Occipital lobe (tissue), 2 donors: ENCODE results near the gene NES. TPM values are rescaled to one million over a fixed set of nuclear protein-coding genes. Genes with fewer than 3 reads are reported as not detected.

Experiments used
- DNase-seq: peaks from one replicate; lab custom pipeline; 2025; lab: John Stamatoyannopoulos, UW
- total RNA-seq: library from RNA; depleted of rRNA; stranded (reverse); fragments of >200 nt; gene quantifications from one replicate; pipeline ENCODE4 v1.2.3, GENCODE V29; 2014

NES gene, protein sequence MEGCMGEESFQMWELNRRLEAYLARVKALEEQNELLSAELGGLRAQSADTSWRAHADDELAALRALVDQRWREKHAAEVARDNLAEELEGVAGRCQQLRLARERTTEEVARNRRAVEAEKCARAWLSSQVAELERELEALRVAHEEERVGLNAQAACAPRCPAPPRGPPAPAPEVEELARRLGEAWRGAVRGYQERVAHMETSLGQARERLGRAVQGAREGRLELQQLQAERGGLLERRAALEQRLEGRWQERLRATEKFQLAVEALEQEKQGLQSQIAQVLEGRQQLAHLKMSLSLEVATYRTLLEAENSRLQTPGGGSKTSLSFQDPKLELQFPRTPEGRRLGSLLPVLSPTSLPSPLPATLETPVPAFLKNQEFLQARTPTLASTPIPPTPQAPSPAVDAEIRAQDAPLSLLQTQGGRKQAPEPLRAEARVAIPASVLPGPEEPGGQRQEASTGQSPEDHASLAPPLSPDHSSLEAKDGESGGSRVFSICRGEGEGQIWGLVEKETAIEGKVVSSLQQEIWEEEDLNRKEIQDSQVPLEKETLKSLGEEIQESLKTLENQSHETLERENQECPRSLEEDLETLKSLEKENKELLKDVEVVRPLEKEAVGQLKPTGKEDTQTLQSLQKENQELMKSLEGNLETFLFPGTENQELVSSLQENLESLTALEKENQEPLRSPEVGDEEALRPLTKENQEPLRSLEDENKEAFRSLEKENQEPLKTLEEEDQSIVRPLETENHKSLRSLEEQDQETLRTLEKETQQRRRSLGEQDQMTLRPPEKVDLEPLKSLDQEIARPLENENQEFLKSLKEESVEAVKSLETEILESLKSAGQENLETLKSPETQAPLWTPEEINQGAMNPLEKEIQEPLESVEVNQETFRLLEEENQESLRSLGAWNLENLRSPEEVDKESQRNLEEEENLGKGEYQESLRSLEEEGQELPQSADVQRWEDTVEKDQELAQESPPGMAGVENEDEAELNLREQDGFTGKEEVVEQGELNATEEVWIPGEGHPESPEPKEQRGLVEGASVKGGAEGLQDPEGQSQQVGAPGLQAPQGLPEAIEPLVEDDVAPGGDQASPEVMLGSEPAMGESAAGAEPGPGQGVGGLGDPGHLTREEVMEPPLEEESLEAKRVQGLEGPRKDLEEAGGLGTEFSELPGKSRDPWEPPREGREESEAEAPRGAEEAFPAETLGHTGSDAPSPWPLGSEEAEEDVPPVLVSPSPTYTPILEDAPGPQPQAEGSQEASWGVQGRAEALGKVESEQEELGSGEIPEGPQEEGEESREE (N-terminal part only)
- total RNA-seq: 24.0 TPM

DNA sequence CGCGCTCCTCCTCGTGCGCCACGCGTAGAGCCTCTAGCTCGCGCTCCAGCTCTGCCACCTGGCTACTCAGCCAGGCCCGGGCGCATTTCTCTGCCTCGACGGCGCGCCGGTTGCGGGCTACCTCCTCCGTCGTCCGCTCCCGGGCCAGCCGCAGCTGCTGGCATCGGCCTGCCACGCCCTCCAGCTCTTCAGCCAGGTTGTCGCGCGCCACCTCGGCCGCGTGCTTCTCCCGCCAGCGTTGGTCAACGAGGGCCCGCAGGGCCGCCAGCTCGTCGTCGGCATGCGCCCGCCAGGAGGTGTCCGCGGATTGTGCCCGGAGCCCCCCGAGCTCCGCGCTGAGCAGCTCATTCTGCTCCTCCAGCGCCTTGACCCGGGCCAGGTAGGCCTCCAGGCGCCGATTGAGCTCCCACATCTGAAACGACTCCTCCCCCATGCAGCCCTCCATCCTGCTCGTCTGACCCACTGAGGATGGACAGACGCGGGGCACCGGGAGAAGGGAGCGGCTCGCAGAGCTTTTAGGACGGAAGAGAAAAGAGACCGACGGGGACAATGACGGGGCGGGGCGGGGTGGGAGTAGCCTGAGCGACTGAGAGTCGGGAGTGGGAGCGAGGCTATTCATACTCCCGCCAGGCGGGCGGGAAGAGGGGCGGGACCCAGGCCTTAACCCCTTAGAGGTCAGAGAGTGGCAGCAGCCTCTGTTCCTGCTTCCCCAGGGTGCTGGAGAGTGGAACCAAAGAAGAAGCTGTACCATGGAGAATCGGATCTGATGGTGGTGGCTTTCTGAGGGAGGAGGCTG, at the start of gene NES:
Gene NES (minus strand): TSS at position 588 of the 796 bp plus-strand sequence. CDS start 143 bp downstream, at position 445.
- peak; percentile 25 for DNase-seq

GRCh38 chr1:156726549-156727226, 49.5 kb upstream of the NES start:
- no peak for DNase-seq

DNA sequence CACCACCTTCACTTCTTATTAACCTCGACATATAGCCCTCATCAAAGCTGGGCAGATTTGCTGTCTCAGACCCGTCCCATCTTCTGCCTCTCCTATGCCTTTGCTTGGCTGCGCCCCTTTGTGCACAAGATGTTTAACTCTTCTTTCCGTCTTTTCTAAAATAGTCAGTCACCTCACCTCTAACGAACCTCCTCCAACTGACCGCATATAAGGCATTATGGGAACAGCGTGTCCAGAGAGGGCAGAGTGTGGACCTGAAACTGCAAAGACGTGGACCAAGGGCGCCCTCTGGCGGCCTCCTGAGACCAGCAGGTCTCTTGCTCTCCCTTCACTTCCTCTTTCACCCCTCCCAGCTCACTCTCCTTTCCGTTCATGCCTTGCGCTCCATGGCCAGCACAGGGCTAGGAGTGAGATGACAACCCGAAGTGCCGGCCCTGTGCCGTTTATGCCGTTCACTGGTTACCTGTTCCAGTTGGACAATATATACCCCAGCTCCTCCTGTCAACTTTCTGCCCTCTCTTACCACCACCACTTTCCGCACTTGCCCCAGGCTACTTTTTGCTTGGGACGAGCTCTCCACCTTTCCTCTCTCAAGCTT, 48.6 kb upstream of the NES start:
- peak; percentile 74 for DNase-seq

DNA sequence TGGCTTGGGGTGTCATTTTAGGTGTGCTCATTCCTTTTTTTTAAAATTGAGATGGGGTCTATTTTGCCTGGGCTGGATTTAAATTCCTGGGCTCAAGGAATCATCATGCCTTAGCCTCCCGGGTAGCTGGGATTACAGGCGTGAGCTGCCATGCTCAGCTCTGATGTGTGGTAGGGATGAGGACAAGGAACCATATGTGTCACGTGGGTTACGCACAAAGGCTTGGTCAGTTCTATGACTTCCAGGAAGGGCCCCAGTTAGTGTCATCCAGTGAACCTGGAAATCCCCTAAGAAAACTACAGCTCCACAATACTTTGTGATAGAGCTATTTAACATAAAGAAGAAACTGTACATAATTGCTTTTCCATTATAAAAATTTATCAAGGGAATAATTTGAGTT, 44.3 kb upstream of the NES start:
- no peak for DNase-seq

DNA sequence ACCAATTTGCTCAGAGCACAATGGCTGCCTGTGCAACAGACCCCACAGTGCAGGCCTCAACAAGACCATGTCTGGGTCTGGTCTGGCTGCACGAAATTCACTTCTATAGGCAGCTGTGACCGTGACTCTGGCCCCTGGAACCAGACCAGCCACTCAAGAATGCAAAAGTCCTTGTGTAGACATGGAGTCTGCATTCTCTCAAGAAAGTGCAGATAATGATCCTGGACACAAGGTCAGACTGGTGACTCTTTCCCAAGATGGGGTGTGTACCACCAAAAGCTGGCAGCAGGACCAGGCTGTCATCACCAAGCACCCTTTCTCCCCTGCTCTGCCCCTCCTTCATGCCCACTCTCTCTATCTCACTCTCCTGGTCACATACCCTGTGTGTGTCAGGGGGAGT, 43.9 kb upstream of the NES start:
- no peak for DNase-seq

DNA sequence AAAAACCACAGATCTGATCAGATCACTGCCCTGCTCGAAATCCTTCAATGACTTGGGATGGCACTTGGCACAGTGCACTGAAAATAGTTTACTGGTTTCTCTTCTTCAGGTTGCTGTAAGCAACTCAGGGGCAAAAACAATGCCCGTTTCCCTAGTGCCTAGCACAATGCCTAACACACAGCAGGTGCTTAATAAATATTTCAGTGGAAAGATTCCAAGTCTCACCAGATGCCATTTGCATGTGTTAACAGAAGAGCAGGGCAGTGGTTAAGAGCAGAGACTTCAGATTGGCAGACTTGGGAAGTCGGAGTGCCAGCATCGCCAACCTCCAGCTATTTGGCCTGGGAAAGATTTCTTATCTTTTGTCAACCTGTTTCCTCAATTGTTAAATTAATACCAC, 40.1 kb upstream of the NES start:
- no peak for DNase-seq

DNA sequence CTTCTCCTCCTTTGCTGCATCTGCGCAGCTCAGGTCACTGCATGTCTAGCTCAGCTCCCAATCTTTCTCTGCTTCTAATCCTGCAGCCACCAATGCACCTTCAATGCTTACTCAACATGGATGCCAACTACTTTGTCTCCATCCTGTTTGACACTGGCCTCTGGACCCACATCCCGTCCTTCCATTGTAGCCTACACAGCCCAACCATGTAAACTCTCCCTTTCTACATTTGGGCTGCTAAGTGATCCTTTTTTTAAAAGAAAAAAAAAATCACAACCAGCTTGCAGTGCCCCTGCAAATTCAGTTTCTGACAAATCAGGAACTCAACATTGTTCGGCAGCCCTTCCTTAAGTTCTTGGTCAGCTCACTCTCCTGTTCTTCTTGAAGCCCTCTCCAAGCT, 37.6 kb upstream of the NES start:
- DNase-seq: no peak

DNA sequence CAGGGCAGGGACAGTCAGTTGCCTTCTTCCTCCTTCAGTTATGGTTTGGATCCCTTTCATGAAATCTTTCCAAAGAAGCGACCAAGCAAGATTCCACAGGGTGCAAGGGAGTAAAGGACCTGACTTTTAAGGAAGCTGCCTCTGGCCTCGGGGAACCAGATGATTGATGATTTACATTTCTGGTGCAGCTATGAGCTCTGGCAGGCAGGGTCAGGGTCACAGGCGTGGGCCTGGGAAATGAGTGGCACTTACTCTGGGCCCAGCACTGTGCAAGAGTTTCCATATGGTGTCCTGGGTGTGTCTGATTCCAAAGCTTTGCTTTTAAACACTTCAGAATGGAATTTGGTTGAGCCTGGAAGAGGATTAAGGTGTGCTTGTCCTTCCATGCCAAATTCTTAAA, 35.4 kb upstream of the NES start:
- no peak for DNase-seq

DNA sequence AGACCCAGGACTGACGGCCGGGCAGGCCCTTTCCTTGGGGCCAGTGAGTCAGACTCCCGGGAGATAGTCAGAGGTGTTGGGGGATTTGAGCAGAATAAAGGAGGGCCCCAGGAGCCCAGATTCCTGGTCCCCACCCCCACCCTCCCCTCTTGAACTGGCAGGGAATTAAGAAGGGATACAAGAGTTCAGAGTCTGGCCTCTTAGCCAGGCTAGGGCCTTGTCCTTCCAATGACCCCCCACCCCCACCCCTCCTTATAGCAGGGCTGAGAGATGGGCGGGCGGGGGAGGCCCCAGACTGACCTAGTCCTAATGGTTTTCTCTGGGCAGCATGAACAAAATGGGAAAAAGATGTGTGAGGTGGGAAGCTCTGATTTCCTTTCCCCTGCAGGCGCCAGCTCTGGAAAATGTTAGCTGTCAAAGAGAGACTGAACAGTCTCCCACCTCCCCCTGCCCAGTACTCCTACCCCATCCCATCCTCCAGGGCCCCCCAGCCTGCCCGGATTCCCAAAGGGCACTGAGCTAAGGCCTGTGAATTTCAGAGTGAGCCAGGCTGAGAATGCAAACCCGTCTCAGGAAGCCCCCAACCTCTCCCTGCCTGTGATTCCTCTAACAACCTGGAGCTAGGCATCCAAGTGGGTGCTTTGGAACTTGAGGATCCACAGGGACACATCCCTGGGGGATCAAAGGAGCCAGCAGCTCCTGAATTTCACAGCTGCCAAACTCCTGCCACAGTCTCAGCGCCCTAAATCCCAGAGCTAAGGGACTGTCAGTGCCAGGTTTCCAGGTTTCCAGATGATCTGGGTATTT, 34.0 kb upstream of the NES start:
- no peak for DNase-seq

DNA sequence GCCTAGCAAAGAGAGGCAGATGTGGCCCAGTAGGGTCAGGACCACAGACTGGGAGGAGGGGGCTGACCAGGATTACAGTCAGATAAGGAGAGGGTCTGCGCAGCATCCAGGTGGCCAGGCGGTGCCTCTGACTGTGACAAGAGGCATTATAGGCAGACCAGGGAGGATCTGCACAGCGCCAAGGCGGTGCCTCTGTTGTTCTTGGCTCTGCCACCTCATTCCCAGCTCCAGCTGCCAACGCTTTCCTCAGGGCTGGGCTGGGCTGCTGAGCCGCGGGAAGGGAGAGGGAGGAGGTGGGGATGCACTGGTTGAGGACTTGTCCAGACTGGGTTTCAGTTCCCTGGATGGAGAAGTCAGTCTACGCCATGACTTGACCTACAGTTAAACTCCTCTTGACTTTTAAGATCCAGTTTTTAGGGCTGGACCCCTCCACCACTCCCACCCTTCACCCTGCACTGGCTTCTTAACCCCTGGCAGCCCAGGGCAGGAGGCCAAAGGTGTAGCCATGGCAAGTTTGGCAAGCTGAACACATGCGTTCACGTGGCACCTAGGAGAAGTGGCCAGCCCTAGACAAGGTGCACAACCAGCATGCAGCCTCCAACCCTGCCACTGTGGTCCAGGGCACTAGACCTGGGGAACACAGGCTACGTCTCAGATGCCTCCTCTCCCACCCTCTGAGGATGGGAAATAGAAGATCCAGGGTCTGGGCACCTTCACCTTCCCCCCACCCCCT, 32.7 kb upstream of the NES start:
- DNase-seq: peak; percentile 49

DNA sequence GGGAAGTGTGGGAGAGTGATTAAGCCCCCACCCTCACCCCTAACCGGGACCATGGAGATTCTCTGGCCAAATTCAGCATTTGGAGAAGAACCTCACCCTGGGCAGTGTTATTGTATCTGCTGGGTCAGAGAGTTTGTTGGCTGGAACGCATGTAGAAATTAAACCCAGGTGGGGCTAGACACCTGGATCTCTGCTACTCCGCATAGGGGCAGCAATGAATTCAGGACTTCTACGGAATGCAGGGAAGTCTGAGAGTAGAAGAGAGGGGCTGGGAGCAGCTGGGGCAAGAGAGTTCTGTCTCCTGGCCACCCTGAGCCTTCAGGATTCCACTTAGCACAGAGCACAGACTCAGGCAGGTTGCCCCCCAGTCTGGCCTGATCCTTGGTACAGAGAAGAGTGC, 31.8 kb upstream of the NES start:
- DNase-seq: no peak

DNA sequence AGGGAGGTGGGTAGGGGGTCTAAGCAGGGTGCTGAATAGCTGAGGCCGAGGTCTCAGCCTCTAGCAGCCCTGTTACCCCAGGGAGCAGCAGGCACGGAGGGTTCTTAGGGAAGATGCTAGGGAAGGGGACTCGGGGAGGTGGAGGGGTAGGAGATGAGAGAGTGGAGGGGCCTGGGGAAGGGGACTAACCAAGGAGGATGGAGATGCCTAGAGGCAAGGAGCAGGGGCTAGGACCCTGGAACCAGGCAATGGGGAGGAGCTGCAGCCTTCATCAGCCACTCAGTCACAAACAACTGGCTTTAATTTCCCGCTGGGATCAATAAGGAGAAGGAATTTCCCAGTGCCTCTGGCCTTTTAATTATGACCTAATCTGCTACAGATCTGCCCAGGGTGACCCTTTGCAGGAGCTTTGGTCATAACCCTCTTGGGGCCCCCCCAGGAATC, 31.0 kb upstream of the NES start:
- no peak for DNase-seq

DNA sequence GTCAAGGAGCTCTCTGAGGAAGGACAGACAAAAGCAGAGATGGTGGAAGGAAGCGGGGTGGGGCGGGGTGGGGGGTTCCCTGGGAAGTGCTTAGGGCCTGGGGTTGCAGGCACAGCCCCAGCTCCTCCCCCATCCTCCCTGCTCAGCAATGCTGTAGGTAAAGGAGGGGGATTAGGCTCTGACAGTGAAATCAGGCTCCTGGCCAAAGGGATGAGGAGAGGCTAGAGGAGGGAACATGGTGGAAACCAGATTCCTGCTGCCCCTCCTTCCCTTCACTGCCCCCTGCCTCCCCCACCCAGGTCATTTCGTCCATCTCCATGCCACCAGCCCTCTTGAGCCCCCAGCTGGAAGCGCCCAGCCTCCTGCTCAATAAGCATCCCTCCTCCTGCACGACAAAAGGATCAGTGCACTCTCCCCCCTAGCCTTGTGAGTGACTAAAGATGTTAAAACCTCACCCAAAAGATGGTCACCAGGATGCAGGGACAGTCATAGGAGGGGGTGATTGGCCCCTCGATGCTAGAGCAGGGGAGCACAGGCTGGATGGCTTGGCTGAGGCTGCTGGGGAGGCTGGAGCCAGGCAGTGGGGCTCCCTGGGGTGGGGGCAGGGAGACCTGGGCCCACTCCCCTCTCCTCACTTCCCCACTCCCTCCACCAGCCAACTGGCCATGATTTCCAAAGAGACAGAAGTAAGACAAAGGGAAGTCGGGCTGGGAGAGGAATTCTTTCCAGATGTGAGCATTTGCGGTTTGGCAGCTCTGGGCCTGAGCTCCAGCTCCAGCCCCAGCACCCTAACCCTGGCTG, 30.4 kb upstream of the NES start:
- DNase-seq: no peak

DNA sequence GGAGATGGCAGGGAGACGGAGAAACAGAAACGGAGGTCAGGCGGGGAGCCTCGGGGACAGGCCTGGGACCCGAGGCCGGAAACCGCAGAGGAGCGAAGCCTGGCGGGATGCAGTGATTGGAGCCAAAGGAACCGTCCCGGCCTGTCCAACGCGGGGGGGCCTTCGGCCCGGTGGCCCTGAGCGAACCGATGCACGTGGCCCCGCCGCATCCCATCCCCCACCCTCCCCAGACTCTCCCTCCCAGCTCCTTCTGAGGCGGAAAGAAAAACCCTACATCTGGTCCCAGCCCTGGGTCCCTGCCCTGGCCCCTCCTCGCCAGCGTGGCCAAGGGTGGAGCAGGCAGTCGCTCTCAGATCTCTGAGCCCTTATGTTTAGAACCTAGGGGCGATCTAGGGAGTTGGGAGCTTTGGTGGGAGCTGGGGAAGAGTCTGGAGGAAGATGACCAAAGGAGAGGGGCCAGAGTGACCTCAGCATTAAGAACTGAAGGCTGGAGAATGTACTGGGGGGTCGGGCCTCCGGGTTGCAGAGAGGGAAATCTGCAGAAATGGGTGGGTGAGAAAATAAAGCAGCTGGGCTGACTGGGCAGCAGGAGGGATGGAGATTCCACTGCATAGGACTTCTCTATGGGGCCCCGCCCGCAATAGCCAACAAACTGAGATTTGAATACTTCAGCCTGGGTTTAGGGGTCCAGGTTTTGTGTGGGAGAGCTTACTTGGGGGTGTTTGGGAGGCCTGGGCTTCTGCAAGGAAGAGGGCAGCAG, 29.6 kb upstream of the NES start:
- no peak for DNase-seq

- DNase-seq: peak; percentile 17
These were observed 28.9 kb upstream of the NES start for GRCh38 chr1:156705918-156706656.

GRCh38 chr1:156705321-156705917, 28.2 kb upstream of the NES start, which contains the start of gene CRABP2:
Gene CRABP2, minus strand, starts transcription at chr1:156705583. Its CDS starts 137 bp downstream, at chr1:156705446.
- DNase-seq: no peak
